ENCODE results near the gene CADM1.

DNA sequence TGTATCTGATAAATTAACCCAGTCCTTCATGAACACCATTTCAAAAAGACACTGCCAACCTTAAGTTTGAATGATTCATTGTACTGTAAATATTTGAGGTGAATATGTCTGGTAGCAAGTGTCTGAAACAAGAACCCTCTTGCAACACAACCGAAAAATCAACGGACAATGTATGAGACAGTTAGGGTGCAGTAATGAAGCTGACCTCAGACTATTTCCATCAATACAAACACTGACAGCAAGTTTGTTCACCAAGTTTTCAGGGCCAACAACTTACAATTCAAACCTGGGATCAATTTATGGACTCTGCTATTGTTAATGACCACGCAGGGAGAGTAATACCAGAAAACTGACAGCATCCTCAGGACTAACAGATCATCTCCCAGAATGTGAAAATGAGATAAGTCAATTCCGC, 126.3 kb downstream of the CADM1 start:
- TF ChIP-seq, protein P1, sequence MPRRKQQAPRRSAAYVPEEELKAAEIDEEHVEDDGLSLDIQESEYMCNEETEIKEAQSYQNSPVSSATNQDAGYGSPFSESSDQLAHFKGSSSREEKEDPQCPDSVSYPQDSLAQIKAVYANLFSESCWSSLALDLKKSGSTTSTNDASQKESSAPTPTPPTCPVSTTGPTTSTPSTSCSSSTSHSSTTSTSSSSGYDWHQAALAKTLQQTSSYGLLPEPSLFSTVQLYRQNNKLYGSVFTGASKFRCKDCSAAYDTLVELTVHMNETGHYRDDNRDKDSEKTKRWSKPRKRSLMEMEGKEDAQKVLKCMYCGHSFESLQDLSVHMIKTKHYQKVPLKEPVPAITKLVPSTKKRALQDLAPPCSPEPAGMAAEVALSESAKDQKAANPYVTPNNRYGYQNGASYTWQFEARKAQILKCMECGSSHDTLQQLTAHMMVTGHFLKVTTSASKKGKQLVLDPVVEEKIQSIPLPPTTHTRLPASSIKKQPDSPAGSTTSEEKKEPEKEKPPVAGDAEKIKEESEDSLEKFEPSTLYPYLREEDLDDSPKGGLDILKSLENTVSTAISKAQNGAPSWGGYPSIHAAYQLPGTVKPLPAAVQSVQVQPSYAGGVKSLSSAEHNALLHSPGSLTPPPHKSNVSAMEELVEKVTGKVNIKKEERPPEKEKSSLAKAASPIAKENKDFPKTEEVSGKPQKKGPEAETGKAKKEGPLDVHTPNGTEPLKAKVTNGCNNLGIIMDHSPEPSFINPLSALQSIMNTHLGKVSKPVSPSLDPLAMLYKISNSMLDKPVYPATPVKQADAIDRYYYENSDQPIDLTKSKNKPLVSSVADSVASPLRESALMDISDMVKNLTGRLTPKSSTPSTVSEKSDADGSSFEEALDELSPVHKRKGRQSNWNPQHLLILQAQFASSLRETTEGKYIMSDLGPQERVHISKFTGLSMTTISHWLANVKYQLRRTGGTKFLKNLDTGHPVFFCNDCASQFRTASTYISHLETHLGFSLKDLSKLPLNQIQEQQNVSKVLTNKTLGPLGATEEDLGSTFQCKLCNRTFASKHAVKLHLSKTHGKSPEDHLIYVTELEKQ (CRISPR knock-in tag; IDR thresholded peaks at IDR 0.05) = no peak
- TF ChIP-seq MYC (IDR thresholded peaks at IDR 0.05; ENCODE audit: low read depth, low read length) (no peak), MYC (CRISPR knock-in tag; IDR thresholded peaks at IDR 0.05; ENCODE audit: borderline replicate concordance, low read depth) (no peak), ZNF280A (IDR thresholded peaks at IDR 0.05; ENCODE audit: low read depth, partially characterized antibody) (no peak), YBX1 (IDR thresholded peaks at IDR 0.05) (no peak), ZNF274 (IDR thresholded peaks at IDR 0.05; ENCODE audit: borderline replicate concordance, low read depth, low read length) (no peak), ZNF398 (CRISPR knock-in tag; IDR thresholded peaks at IDR 0.05) (no peak), ELF4 (CRISPR knock-in tag; IDR thresholded peaks at IDR 0.05) (no peak)
- TF ChIP-seq, protein P2, sequence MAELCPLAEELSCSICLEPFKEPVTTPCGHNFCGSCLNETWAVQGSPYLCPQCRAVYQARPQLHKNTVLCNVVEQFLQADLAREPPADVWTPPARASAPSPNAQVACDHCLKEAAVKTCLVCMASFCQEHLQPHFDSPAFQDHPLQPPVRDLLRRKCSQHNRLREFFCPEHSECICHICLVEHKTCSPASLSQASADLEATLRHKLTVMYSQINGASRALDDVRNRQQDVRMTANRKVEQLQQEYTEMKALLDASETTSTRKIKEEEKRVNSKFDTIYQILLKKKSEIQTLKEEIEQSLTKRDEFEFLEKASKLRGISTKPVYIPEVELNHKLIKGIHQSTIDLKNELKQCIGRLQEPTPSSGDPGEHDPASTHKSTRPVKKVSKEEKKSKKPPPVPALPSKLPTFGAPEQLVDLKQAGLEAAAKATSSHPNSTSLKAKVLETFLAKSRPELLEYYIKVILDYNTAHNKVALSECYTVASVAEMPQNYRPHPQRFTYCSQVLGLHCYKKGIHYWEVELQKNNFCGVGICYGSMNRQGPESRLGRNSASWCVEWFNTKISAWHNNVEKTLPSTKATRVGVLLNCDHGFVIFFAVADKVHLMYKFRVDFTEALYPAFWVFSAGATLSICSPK (IDR thresholded peaks at IDR 0.05; ENCODE audit: borderline replicate concordance) = no peak

Data from K562 (cell line).